NCI-H2196 (cell line): ENCODE data around the gene LEF1.
A peak's percentile ranks its signal among the peaks of the same experiment; 100 is the strongest.

Experiments used
- DNase-seq: peaks from one replicate; lab custom pipeline; 2025; ENCODE audit not compliant: unreplicated experiment; lab: John Stamatoyannopoulos, UW

Gene LEF1

GRCh38 chr4:108149588-108150380, 18.9 kb downstream of the LEF1 start:
- no peak for DNase-seq

DNA sequence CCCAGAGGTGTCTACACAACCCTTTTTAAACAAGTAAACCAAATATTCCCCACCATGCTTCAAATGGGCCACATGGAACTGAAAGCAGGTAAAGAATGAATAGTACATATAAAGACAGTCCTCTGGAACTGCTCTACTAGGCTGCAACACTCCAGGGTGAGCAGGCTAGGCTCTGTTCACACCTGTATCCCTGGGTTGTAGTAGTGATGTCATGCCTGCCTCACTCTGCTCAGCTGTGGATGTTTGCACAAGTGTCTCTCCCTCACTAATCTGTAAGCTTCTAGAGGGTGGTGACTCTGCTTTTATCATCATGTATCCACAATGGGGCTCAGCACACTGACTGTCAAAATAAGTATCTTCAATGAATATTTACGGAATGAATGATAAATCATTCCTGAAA, 20.4 kb downstream of the LEF1 start:
- DNase-seq, result no peak

- DNase-seq, result no peak
These were observed 21.9 kb downstream of the LEF1 start for GRCh38 chr4:108146819-108147218.

GRCh38 chr4:108146336-108146735, 22.4 kb downstream of the LEF1 start:
- DNase-seq, result no peak

GRCh38 chr4:108144451-108144850, 24.3 kb downstream of the LEF1 start:
- no peak for DNase-seq

DNA sequence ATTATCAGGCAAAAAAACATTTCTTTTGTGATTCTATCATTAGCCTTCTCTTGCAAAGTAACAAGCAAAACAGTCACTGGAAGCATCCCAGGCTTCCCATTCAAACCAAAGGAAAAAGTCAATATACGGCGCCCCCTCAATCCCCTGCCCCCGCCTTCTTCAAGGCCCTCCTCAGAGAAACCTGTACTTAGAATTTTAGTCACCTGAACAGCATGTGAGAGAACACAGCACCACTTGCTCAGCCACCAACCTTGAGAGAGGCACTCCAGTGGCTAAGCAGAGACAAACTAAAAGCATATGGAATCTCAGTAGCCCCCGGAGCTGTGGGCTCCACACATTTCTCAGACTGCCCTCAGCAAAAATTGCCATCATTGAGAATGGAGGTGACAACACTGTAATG, 25.2 kb downstream of the LEF1 start:
- no peak for DNase-seq

- DNase-seq, result no peak
These were observed 25.9 kb downstream of the LEF1 start for GRCh38 chr4:108142870-108143269.

- no peak for DNase-seq
These were observed 27.4 kb downstream of the LEF1 start for GRCh38 chr4:108141213-108141950.

DNA sequence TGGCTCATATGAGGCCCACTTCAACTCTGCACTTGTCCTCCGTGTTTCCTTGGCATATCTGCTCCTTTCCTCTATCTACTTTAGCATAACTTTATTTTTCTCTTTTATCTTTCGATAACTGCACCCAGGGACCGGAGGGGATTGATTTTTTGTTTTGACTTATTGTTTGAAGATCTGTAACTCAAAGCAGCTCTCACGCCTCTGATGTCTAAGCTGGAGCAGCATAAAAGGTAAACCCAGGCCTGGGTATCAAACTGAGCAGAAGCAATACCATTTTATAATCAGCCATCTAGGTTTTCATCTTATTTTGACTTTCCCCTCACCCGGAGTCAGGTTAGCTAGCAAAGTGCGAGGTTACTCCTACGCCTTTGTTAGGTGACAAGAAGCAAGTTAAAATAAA, 28.4 kb downstream of the LEF1 start:
- DNase-seq, result no peak

DNA sequence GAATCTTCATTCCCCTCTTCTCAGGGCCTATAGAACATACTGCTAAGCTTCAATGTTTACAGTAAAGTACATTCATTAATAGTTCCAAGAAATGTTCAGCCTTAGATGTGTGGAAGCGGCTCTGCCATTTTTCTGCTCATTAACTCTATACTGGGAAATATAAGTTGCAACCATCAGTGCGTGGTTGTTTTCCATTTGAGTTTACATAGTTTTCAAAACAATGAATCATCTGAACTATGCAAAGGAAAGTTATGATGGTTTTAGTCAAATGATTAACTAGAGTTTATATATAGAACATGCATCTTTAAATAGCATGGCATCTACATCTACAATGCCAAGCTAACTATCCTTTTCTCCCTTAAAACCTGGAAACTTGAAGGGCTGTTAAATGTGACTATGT, 29.6 kb downstream of the LEF1 start:
- DNase-seq, result no peak

- no peak for DNase-seq
These were observed 33.1 kb downstream of the LEF1 start for GRCh38 chr4:108135549-108136209.

DNA sequence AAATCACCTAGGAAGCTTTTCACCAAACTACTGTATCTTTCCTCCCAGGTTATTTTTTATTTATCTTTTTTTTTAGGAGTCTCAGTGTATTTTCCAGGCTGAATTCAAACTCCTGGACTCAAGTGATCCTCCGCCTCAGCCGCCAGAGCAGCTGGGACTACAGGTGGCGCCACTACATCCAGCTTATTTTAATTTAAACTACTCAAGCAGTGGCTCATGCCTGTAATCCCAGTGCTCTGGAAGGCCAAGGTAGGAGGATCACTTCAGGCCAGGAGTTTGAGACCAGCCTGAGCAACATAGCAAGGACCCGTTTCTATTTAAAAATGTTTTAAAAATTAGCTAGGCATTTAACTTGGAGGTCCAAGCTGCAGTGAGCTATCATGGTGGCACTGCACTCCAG, 37.8 kb downstream of the LEF1 start:
- no peak for DNase-seq

DNA sequence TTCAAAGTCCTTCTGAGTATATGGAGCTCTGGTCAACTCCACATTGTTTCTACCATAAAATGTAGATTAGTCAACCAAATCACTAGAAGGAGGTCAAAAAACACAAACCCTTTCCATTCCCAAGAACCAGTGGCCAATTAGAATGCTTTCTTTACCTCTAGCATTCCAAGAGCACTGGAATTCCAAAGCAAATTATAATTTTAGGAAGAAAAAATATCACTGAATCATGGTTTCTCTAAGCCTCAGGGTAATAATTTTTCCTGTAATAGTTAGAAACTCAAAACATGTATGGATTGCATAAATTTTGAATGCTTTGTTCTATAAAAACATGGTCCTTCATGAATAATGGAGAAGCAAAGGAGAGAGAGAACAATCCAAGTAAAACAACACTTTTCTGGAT, 39.5 kb downstream of the LEF1 start:
- no peak for DNase-seq

DNA sequence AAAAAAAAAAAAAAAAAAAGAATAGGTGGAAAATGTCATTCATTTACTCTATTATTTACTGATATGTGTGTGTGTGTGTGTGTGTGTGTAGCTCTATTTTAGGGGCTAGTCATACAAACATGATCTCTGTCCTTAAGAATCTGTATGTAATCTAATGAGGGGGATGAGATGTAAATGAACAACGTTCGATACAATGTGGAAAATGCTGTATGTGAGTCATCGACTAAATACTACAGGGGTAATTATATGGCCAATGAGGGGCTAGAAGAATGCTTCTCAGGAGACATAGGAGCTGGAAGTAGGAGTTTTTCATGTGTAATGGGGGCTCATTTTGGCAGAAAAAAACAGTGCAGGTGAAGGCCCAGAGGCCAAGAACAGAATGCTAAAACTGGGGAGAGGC, 41.9 kb downstream of the LEF1 start:
- DNase-seq, result no peak

DNA sequence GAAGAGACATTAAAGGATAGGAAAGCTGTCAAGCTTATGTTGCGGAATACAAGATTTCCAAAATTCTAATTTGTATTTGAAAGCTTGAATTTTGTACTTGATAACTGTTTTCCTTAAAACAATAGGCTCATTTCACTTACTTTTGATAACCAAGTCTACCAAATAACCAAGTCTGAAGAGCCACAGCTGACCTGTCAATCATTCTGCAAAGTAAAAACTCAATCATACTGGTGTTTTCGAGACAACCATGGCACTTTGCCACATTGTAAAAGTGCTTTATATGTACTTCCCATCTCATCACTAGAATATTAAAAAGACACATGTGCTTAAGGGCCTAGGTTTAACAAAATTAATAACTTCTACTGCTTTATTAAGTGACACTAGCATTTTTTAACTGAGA, 47.9 kb downstream of the LEF1 start:
- DNase-seq, result no peak

- DNase-seq, result no peak
These were observed 49.4 kb downstream of the LEF1 start for GRCh38 chr4:108119199-108119800.

GRCh38 chr4:108118505-108118904, 50.2 kb downstream of the LEF1 start:
- peak; percentile 16 for DNase-seq

- DNase-seq, result no peak
These were observed 51.1 kb downstream of the LEF1 start for GRCh38 chr4:108117418-108118182.

- DNase-seq, result no peak
These were observed 52.1 kb downstream of the LEF1 start for GRCh38 chr4:108116423-108117168.

DNA sequence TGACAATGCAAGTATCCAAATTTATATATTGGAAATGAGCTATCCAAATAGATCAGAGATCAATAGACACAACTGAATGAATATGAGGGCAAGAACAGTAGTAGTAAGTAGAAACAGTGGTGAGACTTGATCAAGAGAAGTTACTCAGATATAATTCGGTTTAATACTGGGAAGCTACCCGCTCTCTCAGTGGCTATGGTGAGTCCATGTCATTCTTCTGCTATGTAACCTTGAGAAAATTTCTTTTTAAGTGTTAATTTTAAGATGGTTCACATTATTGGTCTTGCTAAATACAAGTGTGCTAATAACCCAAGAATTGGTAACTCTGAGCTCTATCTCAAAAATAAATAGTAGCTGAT, 53.6 kb downstream of the LEF1 start:
- DNase-seq, result no peak
